ENCODE measurements around the gene TMEM167B. TPM values are rescaled to one million over a fixed set of nuclear protein-coding genes. Genes with fewer than 3 reads are reported as not detected.

TMEM167B gene
- total and polyA plus RNA-seq, 2 of the 8 experiments (the other 6 are each of a cell fraction or from before 2014, with no cell fraction given): 3.6 to 14.8 TPM

DNA sequence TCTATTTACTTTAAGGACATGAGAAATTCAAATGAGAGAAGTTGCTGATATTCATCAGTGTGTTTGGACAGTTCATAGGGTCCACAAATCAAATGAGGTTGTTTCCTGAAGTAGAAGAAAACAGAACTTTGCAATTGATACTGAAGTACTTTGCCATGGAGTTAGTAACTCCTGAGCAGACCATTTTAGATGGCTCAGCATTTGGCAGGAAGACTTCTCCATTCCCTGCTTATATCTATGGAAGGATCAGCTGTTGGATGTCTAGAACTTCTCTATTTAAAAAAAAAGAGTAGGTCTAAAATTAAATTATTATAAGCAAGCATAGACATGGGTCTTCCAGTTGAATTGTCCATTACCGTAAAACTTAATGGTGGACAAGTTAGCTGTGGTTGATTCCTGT, 5.1 kb downstream of the TMEM167B start:
- no peak overlapping the region for H3K4me3 ChIP-seq (ENCODE audit: extremely low read depth in 1 of 4, insufficient read depth in 2 of 4, low read depth in 3 of 4, low read length in 4 of 4)
- H3K23me2 ChIP-seq (ENCODE audit: low read depth, low read length): no peaks in the 10 kb centered on the region; the same call in 1 of the 2 replicates
- H2BK5ac ChIP-seq (ENCODE audit: low read depth, low read length): no peak overlapping the region
- H3K18ac ChIP-seq (ENCODE audit: extremely low read depth, low read length): no peak overlapping the region
- no peaks in the 10 kb centered on the region for H3K9me3 ChIP-seq (ENCODE audit: insufficient read depth in 2 of 2, low read depth in 1 of 2, low read length in 1 of 2)
- no peak overlapping the region for H3K23ac ChIP-seq (ENCODE audit: insufficient read length)
- no peak overlapping the region for H2BK12ac ChIP-seq (ENCODE audit: low read depth, low read length)
- H3K79me2 ChIP-seq (ENCODE audit: control insufficient read depth in 1 of 2, insufficient read depth in 2 of 2, low read length in 2 of 2): peaks cover 0 to 22% of the 10 kb centered on the region in 2 experiments; a peak in 3 of 4 replicates
- H3K36me3 ChIP-seq (ENCODE audit: control insufficient read depth in 2 of 4, insufficient read depth in 4 of 4, low read length in 3 of 4): peaks cover 0 to 7% (median 2%) of the 10 kb centered on the region in 4 experiments; a peak in 3 of 8 replicates
- no peak overlapping the region for H2BK120ac ChIP-seq (replicated peaks; ENCODE audit: low read depth, low read length)
- H3K56ac ChIP-seq (replicated peaks; ENCODE audit: insufficient read length, low read depth, low read length): no peak overlapping the region
- H3K4me1 ChIP-seq (replicated peaks in 1 of 4; ENCODE audit: control insufficient read depth in 3 of 4, insufficient read depth in 4 of 4, low read length in 3 of 4): no peaks in the 10 kb centered on the region; a peak in 1 of 7 replicates
- H3K27ac ChIP-seq (ENCODE audit: low read depth, low read length): no peak overlapping the region
- no peak overlapping the region for H4K8ac ChIP-seq (ENCODE audit: extremely low read depth, insufficient read depth, low read length)
- H2AK5ac ChIP-seq (ENCODE audit: low read depth, low read length): no peak overlapping the region
- H4K20me1 ChIP-seq (replicated peaks in 1 of 2; ENCODE audit: control insufficient read depth in 1 of 2, insufficient read depth in 2 of 2, low read length in 2 of 2): peaks cover 0 to 2% of the 10 kb centered on the region in 2 experiments
- no peak overlapping the region for H2BK20ac ChIP-seq (ENCODE audit: low read length)
- H2BK15ac ChIP-seq (ENCODE audit: low read length): no peak overlapping the region
- H3K4me2 ChIP-seq (ENCODE audit: insufficient read depth in 1 of 2, low read depth in 2 of 2, low read length in 2 of 2): no peak overlapping the region
- H4K91ac ChIP-seq (replicated peaks; ENCODE audit: insufficient read length, low read length): no peak overlapping the region
- no peak for DNase-seq (ENCODE audit: low read depth in 1 of 2, low spot score in 2 of 2)
- CTCF ChIA-PET (ENCODE audit: partially characterized antibody): interaction anchor here (1.1 kb wide), 1 partner anchor 17 kb away, joined by 3 read pairs; a partner anchor contains a TSS
- no peak overlapping the region for H4K5ac ChIP-seq (ENCODE audit: insufficient read length, low read depth, low read length)
- no peaks in the 10 kb centered on the region for H3K27me3 ChIP-seq (replicated peaks in 1 of 4; ENCODE audit: control insufficient read depth in 3 of 4, extremely low read depth in 1 of 4, insufficient read depth in 3 of 4, low read length in 3 of 4)
- no peak overlapping the region for H3K9ac ChIP-seq (replicated peaks in 1 of 4; ENCODE audit: extremely low read depth in 1 of 4, low read depth in 3 of 4, low read length in 3 of 4)
- POLR2A ChIA-PET (ENCODE audit: partially characterized antibody): interaction anchor here (0.5 kb wide), 1 partner anchor 51 kb away, joined by 3 read pairs; no protein-coding TSS in a partner anchor
- no peak overlapping the region for H3K14ac ChIP-seq (ENCODE audit: insufficient read length)
- H3K79me1 ChIP-seq (ENCODE audit: low read depth, low read length): no peaks in the 10 kb centered on the region
- H3K4ac ChIP-seq (replicated peaks; ENCODE audit: insufficient read length, low read depth, low read length): no peak overlapping the region
- no peak for FAIRE-seq
- H2AFZ ChIP-seq (ENCODE audit: low read length): no peak overlapping the region
- 75% methylated on average over 1 of the region's 1 CpG; no CpG with 5 or more reads in 1 of the 2 experiments for WGBS, 2 experiments (ENCODE audit: extremely low coverage in 1 of 2, insufficient coverage in 1 of 2, insufficient read length in 1 of 2, insufficient replicate concordance in 2 of 2, low coverage in 1 of 2, low lambda C conversion rate in 2 of 2, missing lambda C conversion rate in 1 of 2)
- TF ChIP-seq CTBP2 (IDR thresholded peaks at IDR 0.05; ENCODE audit: borderline replicate concordance, insufficient read depth, insufficient read length, low read length) (no peak), SRF (IDR thresholded peaks at IDR 0.05; ENCODE audit: low read depth, low read length) (no peak), BACH1 (IDR thresholded peaks at IDR 0.05; ENCODE audit: low read length) (no peak), BRCA1 (IDR thresholded peaks at IDR 0.05; ENCODE audit: low read depth, low read length) (no peak), USF2 (IDR thresholded peaks at IDR 0.05; ENCODE audit: low read length) (no peak), KDM4A (IDR thresholded peaks at IDR 0.05; ENCODE audit: low read depth, low read length, severe bottlenecking) (no peak), CBX5 (IDR thresholded peaks at IDR 0.05; ENCODE audit: low read depth, low read length) (no peak), CREB1 (IDR thresholded peaks at IDR 0.05) (no peak), RXRA (IDR thresholded peaks at IDR 0.05; ENCODE audit: insufficient read depth, low read depth, low read length) (no peak), CEBPB (IDR thresholded peaks at IDR 0.05; ENCODE audit: low read depth, low read length) (no peak), CBX8 (IDR thresholded peaks at IDR 0.05; ENCODE audit: borderline replicate concordance, low read depth, low read length) (no peak), RFX5 (IDR thresholded peaks at IDR 0.05; ENCODE audit: borderline replicate concordance, low read depth, low read length) (no peak)
- TF ChIP-seq, protein P1, sequence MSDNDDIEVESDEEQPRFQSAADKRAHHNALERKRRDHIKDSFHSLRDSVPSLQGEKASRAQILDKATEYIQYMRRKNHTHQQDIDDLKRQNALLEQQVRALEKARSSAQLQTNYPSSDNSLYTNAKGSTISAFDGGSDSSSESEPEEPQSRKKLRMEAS (IDR thresholded peaks at IDR 0.05): no peak

All from H1 (cell line).